DMS 273 (cell line): ENCODE results near the gene FBXW10.
"Not testable (repeated sequence)": the region's sequence is repeated elsewhere in the genome, so short reads cannot be mapped to it uniquely, and the experiment has no call there.

Experiments used
- DNase-seq: peaks from one replicate; lab custom pipeline; 2025; ENCODE audit not compliant: unreplicated experiment; lab: John Stamatoyannopoulos, UW

The FBXW10 gene

DNA sequence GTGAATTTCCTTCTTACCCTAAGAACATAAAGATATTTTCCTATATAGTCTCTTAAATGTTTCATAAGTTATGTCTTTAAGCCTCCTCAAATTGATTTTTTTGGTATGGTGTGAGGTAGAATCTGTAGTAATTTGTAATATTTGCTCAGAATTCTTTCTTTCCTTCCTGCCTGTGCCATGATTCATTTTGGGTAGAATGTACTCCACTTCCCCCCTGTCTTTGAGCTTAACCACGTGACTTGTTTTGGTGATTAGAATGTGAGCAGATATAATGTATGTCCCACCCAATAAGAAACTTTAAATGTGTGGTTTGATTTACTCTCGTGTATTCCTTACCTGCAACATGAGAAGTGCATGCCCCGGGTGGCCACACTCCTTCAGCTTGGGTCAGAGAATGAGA, 77.6 kb downstream of the FBXW10 start:
- not testable (repeated sequence) for DNase-seq

DNA sequence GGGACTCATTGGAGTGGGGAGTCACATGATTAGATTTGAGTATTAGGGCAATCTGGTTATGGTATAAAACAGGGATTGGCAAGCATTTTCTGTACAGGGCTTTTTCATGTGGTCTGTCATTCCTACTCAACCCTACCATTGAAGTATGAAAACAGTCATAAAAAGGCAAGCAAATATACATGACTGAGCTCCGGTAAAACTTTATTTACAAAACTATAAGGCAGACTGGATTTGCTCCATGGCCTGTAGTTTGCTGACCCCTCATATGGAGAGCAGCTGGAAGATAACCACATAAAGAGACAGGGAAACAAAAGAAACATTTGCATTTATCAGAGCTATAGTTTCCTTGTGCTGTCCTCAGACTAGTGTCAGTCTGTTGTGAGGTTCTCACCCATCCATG, 83.8 kb downstream of the FBXW10 start:
- not testable (repeated sequence) for DNase-seq
